Fibroblast of lung (primary cell): ENCODE measurements around the gene EIF2S1.

Experiments
- CTCF ChIP-seq, 2 donors: IDR thresholded peaks in 1 of 2; conservative IDR thresholded peaks in 1 of 2; 1 replicate in 1 of 2; 2 replicates in 1 of 2; pipeline ENCODE4 v1.5.1; 2011 to 2012; ENCODE audit warnings: low read length in 2 of 2, control low read depth in 1 of 2, inconsistent platforms in 1 of 2, low read depth in 1 of 2, mild to moderate bottlenecking in 1 of 2
- EZH2 ChIP-seq: IDR thresholded peaks from 2 replicates; pipeline ENCODE4 v1.5.1; 2012; ENCODE audit warnings: low read length, control low read depth, mild to moderate bottlenecking; ENCODE audit errors: missing control alignments

GRCh38 chr14:67392123-67392522 is 32.0 kb downstream of the EIF2S1 start:
- TF ChIP-seq EZH2 (no peak), CTCF (conservative IDR thresholded peaks at IDR 0.05 in 1 of 2, IDR thresholded peaks at IDR 0.05 in 1 of 2; ENCODE audit: low read depth in 1 of 2, low read length in 2 of 2) (no peak)
